GM04504 (cell line): Measurements from ENCODE around the gene LGR5.

Experiments used
- DNase-seq: peaks from one replicate; pipeline ENCODE4 v3.0.0-alpha.2; 2012; ENCODE audit warnings: low read depth

The LGR5 gene

GRCh38 chr12:71594214-71594948 is 154.8 kb downstream of the LGR5 start:
- DNase-seq = no peak

GRCh38 chr12:71599210-71599609 is 159.6 kb downstream of the LGR5 start:
- no peak for DNase-seq

GRCh38 chr12:71601546-71601945 is 161.9 kb downstream of the LGR5 start:
- DNase-seq = no peak

GRCh38 chr12:71602761-71603577 is 163.4 kb downstream of the LGR5 start:
- DNase-seq = no peak

GRCh38 chr12:71605039-71605438 is 165.4 kb downstream of the LGR5 start:
- no peak for DNase-seq

GRCh38 chr12:71607494-71608330 is 168.1 kb downstream of the LGR5 start:
- no peak for DNase-seq

GRCh38 chr12:71610031-71610795 is 170.6 kb downstream of the LGR5 start:
- no peak for DNase-seq

- no peak for DNase-seq
Measured at GRCh38 chr12:71621938-71622337, 182.3 kb downstream of the LGR5 start.

GRCh38 chr12:71625476-71625875 is 185.9 kb downstream of the LGR5 start:
- no peak for DNase-seq

GRCh38 chr12:71626098-71626497 is 186.5 kb downstream of the LGR5 start:
- no peak for DNase-seq

GRCh38 chr12:71626768-71627167 is 187.2 kb downstream of the LGR5 start:
- DNase-seq = no peak

GRCh38 chr12:71627438-71628002 is 187.9 kb downstream of the LGR5 start:
- no peak for DNase-seq
